Gastroesophageal sphincter (tissue), 4 donors: Measurements from ENCODE around the gene ARHGAP19. TPM values are rescaled to one million over a fixed set of nuclear protein-coding genes. Genes with fewer than 3 reads are reported as not detected.

Experiments
- ATAC-seq: fragments of 150-250 bp; one replicate; pipeline ENCODE4 v1.9.1; 2016; ENCODE audit warnings: mild to moderate bottlenecking, moderate library complexity
- H3K27ac ChIP-seq, 4 donors: fragments of 200-600 bp; sonication (generic) in 3 of 4; 1 replicate in 3 of 4; 2 replicates in 1 of 4; pipeline ENCODE4 v1.5.1; 2016 to 2019
- H3K27me3 ChIP-seq: fragments of 200-600 bp; sonication (generic); one replicate; pipeline ENCODE4 v1.5.1; 2019
- H3K36me3 ChIP-seq, 2 donors: fragments of 200-600 bp; sonication (generic); one replicate each; pipeline ENCODE4 v1.5.1; 2019; ENCODE audit warnings: control low read depth in 1 of 2
- H3K4me1 ChIP-seq, 3 donors: fragments of 200-600 bp; sonication (generic); 1 replicate in 2 of 3; 2 replicates in 1 of 3; pipeline ENCODE4 v1.5.1; 2016 to 2019; ENCODE audit warnings: control low read depth in 2 of 3
- H3K4me3 ChIP-seq, 2 donors: fragments of 200-600 bp; sonication (generic); one replicate each; pipeline ENCODE4 v1.5.1; 2019; ENCODE audit warnings: mild to moderate bottlenecking in 1 of 2, moderate library complexity in 1 of 2
- H3K9me3 ChIP-seq, 3 donors: fragments of 200-600 bp; sonication (generic); one replicate each; pipeline ENCODE4 v1.5.1; 2017 to 2019; ENCODE audit warnings: control low read depth in 2 of 3
- EP300 ChIP-seq: sonication (generic); formaldehyde crosslinking; IDR thresholded peaks from one replicate; pipeline ENCODE4 v1.6.1; 2017; ENCODE audit warnings: antibody characterized with exemption, mild to moderate bottlenecking
- POLR2A ChIP-seq, 2 donors: fragments of 450-650 bp; IDR thresholded peaks; one replicate each; pipeline ENCODE4 v1.6.1; 2017; ENCODE audit warnings: antibody characterized with exemption in 2 of 2, mild to moderate bottlenecking in 2 of 2, moderate library complexity in 1 of 2
- POLR2AphosphoS5 ChIP-seq: sonication (generic); formaldehyde crosslinking; IDR thresholded peaks from one replicate; pipeline ENCODE4 v1.6.1; 2017; ENCODE audit warnings: antibody characterized with exemption
- WGBS, 2 donors: methylation state at CpG; one replicate each; pipeline ENCODE4 v1.1.5; 2018; ENCODE audit warnings: low coverage in 1 of 2; 5-methylcytosine and 5-hydroxymethylcytosine counted together
- total RNA-seq, 4 donors: library from RNA; depleted of rRNA; stranded (reverse); fragments of >200 nt; gene quantifications; one replicate each; pipeline ENCODE4 v1.1.0, GENCODE V29; 2016
- TF ChIP-seq, protein P1 (sequence below), 4 experiments: fragments of 200-600 bp in 2 of 4; fragments of 450-650 bp in 2 of 4; sonication (generic) in 1 of 4; IDR thresholded peaks; one replicate each; pipeline ENCODE4 v1.5.1; 2017 to 2019; ENCODE audit warnings: antibody characterized with exemption in 4 of 4, mild to moderate bottlenecking in 2 of 4, moderate library complexity in 2 of 4

ARHGAP19 gene
- total RNA-seq, 4 donors from 2014 or later, result 3.2 to 6.7 (median 5.0) TPM

DNA sequence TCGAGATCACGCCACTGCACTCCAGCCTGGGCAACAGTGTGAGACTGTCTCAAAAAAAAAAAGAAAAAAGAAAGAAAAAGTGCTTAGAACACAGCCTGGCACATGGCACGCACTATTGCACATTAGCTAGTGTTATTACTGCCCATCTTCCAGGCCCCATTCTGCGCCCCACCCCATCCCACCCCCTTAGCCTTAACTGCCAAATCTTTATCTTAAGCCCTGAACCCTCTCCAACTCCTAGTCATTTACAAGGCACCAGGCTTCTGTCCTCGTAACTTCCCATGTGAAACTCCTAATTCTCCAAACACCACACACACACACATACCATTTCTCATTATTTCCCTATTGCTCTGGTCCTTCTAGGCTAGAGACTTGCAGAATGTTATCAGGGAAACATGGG lies 37.3 kb upstream of the ARHGAP19 start:
- H3K4me3 ChIP-seq, result no peak overlapping the region

DNA sequence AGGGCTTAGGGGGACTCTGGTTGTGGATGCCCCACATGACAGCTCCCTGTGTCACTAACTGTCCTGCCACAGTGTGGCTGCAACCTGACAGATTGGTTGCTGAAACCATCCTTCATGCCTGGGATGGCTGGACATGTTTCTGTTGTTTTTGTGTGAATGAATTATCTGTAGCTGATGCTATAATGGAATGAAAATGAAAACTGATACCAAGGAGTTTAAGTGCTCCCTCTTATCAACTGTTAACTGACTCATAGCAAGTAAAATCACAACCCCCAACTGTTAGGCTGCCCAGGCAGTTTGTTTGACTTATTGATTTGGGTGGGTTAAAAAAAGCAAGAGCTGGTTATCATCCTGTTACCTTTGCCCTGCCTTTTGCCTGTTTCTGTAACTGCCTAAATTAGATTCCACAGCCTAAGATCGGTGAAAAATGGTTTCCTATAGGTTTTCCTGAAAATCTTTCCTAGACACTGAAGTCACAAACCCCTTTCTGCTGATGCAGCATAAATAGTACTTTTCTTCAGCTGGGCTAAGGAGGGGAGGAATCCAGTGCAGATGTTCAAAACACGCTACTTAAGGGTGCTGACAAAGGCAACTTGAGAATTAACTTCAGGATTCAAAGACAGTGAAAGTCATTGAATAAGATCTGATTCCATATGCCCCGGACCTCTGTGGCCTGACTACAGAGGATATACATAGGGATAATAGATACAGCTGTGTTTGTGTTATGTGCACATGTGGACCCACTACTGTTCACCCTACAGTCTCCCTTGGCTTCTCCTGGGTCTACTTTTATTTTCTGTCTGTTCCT lies 36.4 kb upstream of the ARHGAP19 start:
- Histone ChIP-seq H3K4me3 (no peak overlapping the region), H3K4me1 (peaks cover 0 to 49% (median 16%) of the 10 kb centered on the region in 3 donors), H3K27me3 (no peaks in the 10 kb centered on the region), H3K27ac (no peak overlapping the region), H3K9me3 (no peaks in the 10 kb centered on the region), H3K36me3 (peaks cover 0 to 22% of the 10 kb centered on the region in 2 donors)
- ATAC-seq, result no peak
- 71 to 86% methylated on average over 1 to 3 of the region's 3 CpGs for WGBS, 2 donors
- TF ChIP-seq POLR2A (IDR thresholded peaks at IDR 0.05) (no peak), POLR2AphosphoS5 (no peak)

More for the DNA sequence above, 37.3 kb upstream of the ARHGAP19 start:
- Histone ChIP-seq H3K4me1 (peaks cover 0 to 49% (median 16%) of the 10 kb centered on the region in 3 donors), H3K27ac (no peak overlapping the region), H3K9me3 (no peaks in the 10 kb centered on the region), H3K27me3 (no peaks in the 10 kb centered on the region), H3K36me3 (peaks cover 0 to 22% of the 10 kb centered on the region in 2 donors)
- TF ChIP-seq POLR2AphosphoS5 (no peak), EP300 (no peak), POLR2A (IDR thresholded peaks at IDR 0.05) (no peak)
- TF ChIP-seq, protein P1, sequence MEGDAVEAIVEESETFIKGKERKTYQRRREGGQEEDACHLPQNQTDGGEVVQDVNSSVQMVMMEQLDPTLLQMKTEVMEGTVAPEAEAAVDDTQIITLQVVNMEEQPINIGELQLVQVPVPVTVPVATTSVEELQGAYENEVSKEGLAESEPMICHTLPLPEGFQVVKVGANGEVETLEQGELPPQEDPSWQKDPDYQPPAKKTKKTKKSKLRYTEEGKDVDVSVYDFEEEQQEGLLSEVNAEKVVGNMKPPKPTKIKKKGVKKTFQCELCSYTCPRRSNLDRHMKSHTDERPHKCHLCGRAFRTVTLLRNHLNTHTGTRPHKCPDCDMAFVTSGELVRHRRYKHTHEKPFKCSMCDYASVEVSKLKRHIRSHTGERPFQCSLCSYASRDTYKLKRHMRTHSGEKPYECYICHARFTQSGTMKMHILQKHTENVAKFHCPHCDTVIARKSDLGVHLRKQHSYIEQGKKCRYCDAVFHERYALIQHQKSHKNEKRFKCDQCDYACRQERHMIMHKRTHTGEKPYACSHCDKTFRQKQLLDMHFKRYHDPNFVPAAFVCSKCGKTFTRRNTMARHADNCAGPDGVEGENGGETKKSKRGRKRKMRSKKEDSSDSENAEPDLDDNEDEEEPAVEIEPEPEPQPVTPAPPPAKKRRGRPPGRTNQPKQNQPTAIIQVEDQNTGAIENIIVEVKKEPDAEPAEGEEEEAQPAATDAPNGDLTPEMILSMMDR (IDR thresholded peaks at IDR 0.05), result no peak
- ATAC-seq, result no peak
- 84 to 93% methylated on average over 3 to 5 of the region's 5 CpGs for WGBS, 2 donors

DNA sequence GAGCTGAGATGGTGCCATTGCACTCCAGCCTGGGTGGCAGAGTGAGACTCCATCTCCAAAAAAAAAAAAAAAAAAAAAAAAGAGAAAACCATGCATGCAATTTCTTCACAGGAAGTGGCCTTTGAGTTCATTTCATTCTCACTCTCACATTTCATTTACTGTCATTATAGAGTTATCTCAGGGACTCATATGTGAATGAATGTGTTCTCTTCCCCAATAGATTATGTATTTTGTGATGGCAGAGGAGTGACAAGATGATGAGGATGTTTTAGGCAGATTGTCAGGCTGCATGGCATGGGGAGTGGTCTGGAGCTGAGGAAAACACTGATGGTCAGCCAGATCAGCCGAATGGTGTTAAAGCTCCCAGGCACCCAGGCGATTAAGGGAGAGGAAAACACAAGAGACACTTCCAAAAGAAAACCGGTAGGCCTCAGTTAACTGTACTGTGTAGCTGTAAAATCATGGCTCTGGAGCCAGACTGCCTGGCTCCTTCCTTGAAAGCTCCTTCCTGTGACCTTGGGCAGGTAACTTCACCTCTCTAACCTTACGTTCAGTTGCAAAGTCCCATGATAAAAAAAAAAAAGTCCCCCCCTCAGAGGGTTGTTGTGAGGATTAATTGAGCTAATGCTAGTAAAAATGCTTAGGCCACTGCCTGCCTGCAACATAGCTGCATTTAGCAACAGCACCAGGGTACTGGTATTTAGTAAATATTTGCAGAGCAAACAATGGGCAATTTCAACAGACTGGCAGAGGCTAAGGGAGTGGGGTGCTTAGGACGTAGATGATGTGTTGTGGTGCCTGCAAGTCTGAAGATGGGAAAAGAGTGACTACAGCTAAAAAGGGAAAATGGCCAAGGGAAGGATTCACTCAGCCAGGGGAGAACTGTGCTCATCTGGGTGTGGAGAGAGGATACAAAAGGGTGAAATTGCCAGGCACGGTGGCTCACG lies 35.2 kb upstream of the ARHGAP19 start:
- H3K27ac ChIP-seq, result no peak overlapping the region
- peaks cover 0 to 39% (median 16%) of the 10 kb centered on the region in 3 donors for H3K4me1 ChIP-seq
- peaks cover 0 to 22% of the 10 kb centered on the region in 2 donors for H3K36me3 ChIP-seq
- TF ChIP-seq POLR2A (IDR thresholded peaks at IDR 0.05), result no peak
- TF ChIP-seq, protein P1 (IDR thresholded peaks at IDR 0.05), result no peak
- no peak for TF ChIP-seq EP300
- TF ChIP-seq POLR2AphosphoS5, result no peak
- ATAC-seq, result no peak
- no peaks in the 10 kb centered on the region for H3K9me3 ChIP-seq
- 75 to 88% methylated on average over 5 to 6 of the region's 7 CpGs for WGBS, 2 donors
- no peak overlapping the region for H3K4me3 ChIP-seq
- no peaks in the 10 kb centered on the region for H3K27me3 ChIP-seq

DNA sequence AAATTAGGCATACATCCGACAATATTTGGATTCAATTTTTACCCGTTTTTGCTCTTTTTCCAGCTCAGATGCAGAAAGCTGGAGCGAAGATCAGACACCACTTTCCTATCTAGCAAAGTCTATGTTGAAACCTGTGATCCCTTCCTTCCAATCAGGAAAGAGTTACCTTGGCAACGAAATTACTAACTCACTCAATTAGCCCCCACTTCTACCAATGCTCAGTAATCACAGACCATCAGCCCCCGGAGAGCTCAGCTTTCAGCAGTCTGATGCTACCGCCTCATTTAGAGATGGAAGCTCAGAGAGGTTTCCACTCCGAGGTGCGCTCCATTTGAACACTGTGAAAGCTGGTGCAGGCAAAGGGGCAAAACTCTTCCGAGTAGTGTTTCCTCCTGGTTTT lies 33.3 kb upstream of the ARHGAP19 start:
- Histone ChIP-seq H3K4me3 (no peak overlapping the region), H3K9me3 (no peaks in the 10 kb centered on the region), H3K27ac (no peak overlapping the region), H3K27me3 (no peaks in the 10 kb centered on the region), H3K4me1 (peaks cover 0 to 38% (median 7%) of the 10 kb centered on the region in 3 donors), H3K36me3 (peaks cover 0 to 22% of the 10 kb centered on the region in 2 donors)
- ATAC-seq, result no peak
- TF ChIP-seq POLR2AphosphoS5 (no peak), POLR2A (IDR thresholded peaks at IDR 0.05) (no peak), EP300 (no peak)
- TF ChIP-seq, protein P1 (IDR thresholded peaks at IDR 0.05), result no peak
- 63 to 92% methylated on average over 4 to 6 of the region's 9 CpGs for WGBS, 2 donors

DNA sequence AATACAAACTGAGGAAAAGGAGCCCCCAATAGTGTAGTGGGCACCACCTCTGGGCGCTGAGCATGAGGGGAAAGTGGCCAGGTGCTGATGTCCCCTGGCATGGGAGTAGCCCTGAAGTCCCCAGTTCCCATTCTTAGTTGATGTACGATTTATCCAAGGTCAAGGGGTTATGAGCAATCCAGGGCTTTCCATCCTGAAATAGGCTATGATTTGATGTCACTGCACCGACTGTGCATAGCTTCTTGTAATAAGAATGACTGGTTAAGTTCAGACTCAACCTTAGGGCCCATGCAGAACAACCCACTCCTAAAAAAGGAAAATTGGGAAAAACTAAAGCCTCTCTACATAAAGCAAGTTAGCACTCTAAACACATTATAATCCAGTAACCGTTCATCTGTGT lies 31.1 kb upstream of the ARHGAP19 start:
- H3K4me3 ChIP-seq, result no peak overlapping the region
- H3K27ac ChIP-seq, result no peak overlapping the region
- no peak for TF ChIP-seq POLR2AphosphoS5
- no peak for TF ChIP-seq POLR2A (IDR thresholded peaks at IDR 0.05)
- no peak for TF ChIP-seq EP300
- TF ChIP-seq, protein P1 (IDR thresholded peaks at IDR 0.05), result no peak
- no peak for ATAC-seq
- no peaks in the 10 kb centered on the region for H3K9me3 ChIP-seq
- peaks cover 0 to 10% of the 10 kb centered on the region in 2 donors for H3K36me3 ChIP-seq
- 87 to 95% methylated on average over 2 to 3 of the region's 4 CpGs for WGBS, 2 donors
- peaks cover 0 to 30% (median 10%) of the 10 kb centered on the region in 3 donors for H3K4me1 ChIP-seq
- no peaks in the 10 kb centered on the region for H3K27me3 ChIP-seq
